Hepatocyte (in vitro differentiated cells): ENCODE data around the gene SLC19A1. TPM values are rescaled to one million over a fixed set of nuclear protein-coding genes. Genes with fewer than 3 reads are reported as not detected.

Experiments used
- DNase-seq: peaks from one replicate; pipeline ENCODE4 v3.0.0-alpha.2; 2016; ENCODE audit warnings: low spot score
- H2AFZ ChIP-seq: fragments of 200-600 bp; sonication (generic); 2 replicates; pipeline ENCODE4 v1.6.0; 2016; ENCODE audit warnings: antibody characterized with exemption, mild to moderate bottlenecking
- H3K27ac ChIP-seq: fragments of 200-600 bp; sonication (generic); 2 replicates; pipeline ENCODE4 v1.5.1; 2016; ENCODE audit warnings: mild to moderate bottlenecking
- H3K27me3 ChIP-seq: fragments of 200-600 bp; sonication (generic); 2 replicates; pipeline ENCODE4 v1.6.1; 2016
- H3K36me3 ChIP-seq: fragments of 200-600 bp; sonication (generic); replicated peaks from 2 replicates; pipeline ENCODE4 v1.5.1; 2016; ENCODE audit warnings: low read depth; ENCODE audit not compliant: insufficient read depth
- H3K4me1 ChIP-seq: fragments of 200-600 bp; sonication (generic); 2 replicates; pipeline ENCODE4 v1.5.1; 2016; ENCODE audit warnings: mild to moderate bottlenecking, moderate library complexity; ENCODE audit not compliant: insufficient read depth
- H3K4me2 ChIP-seq: fragments of 200-600 bp; sonication (generic); 2 replicates; pipeline ENCODE4 v1.6.0; 2016
- H3K4me3 ChIP-seq: fragments of 200-600 bp; sonication (generic); 2 replicates; pipeline ENCODE4 v1.5.1; 2016; ENCODE audit warnings: mild to moderate bottlenecking
- H3K79me2 ChIP-seq: fragments of 200-600 bp; sonication (generic); 2 replicates; pipeline ENCODE4 v1.6.0; 2017; ENCODE audit warnings: mild to moderate bottlenecking
- H3K9me2 ChIP-seq: fragments of 200-600 bp; sonication (generic); replicated peaks from 2 replicates; pipeline ENCODE4 v1.6.0; 2017; ENCODE audit warnings: mild to moderate bottlenecking; ENCODE audit not compliant: insufficient read depth
- H3K9me3 ChIP-seq: fragments of 200-600 bp; sonication (generic); 2 replicates; pipeline ENCODE4 v1.5.1; 2016; ENCODE audit warnings: low read depth, mild to moderate bottlenecking
- H4K20me1 ChIP-seq: fragments of 200-600 bp; sonication (generic); 2 replicates; pipeline ENCODE4 v1.6.0; 2016; ENCODE audit warnings: mild to moderate bottlenecking; ENCODE audit not compliant: insufficient read depth, poor library complexity, severe bottlenecking
- CTCF ChIP-seq: fragments of 200-600 bp; sonication (generic); IDR thresholded peaks from 2 replicates; pipeline ENCODE4 v1.5.1; 2016; ENCODE audit warnings: antibody characterized with exemption, mild to moderate bottlenecking; ENCODE audit not compliant: poor library complexity
- EZH2 ChIP-seq: fragments of 200-600 bp; sonication (generic); IDR thresholded peaks from 2 replicates; pipeline ENCODE4 v1.6.1; 2016; ENCODE audit warnings: antibody characterized with exemption, mild to moderate bottlenecking, borderline replicate concordance
- EZH2phosphoT487 ChIP-seq: fragments of 200-600 bp; sonication (generic); IDR thresholded peaks from one replicate; pipeline ENCODE4 v1.6.1; 2018; ENCODE audit warnings: antibody characterized with exemption, mild to moderate bottlenecking, low read depth, moderate library complexity; ENCODE audit not compliant: unreplicated experiment, severe bottlenecking
- WGBS: methylation state at CpG from one replicate; pipeline ENCODE4 v1.1.6; 2016; ENCODE audit warnings: low lambda C conversion rate; ENCODE audit errors: missing lambda C conversion rate; 5-methylcytosine and 5-hydroxymethylcytosine counted together
- polyA plus RNA-seq: library from polyadenylated mRNA; unstranded; fragments of >200 nt; fragmentation: Nextera tagmentation; extraction: Ambion mirVana; gene quantifications from 2 replicates; pipeline ENCODE4 v1.2.1, GENCODE V29; 2016
- total RNA-seq: library from RNA; depleted of rRNA; stranded (reverse); fragments of >200 nt; gene quantifications from 2 replicates; pipeline ENCODE4 v1.2.3, GENCODE V29; 2014

SLC19A1 gene
- total and polyA plus RNA-seq, 2 experiments from 2014 or later, result 7.7 to 24.8 TPM

GRCh38 chr21:45486443-45487160 lies 55.6 kb downstream of the SLC19A1 start:
- TF ChIP-seq CTCF, result no peak
- no peak for TF ChIP-seq EZH2
- no peak for TF ChIP-seq EZH2phosphoT487

GRCh38 chr21:45485686-45486442 lies 56.4 kb downstream of the SLC19A1 start:
- Histone ChIP-seq H3K4me3 (no peak overlapping the region), H3K9me3 (no peaks in the 10 kb centered on the region), H4K20me1 (no peaks in the 10 kb centered on the region), H3K27ac (no peak overlapping the region), H3K36me3 (no peaks in the 10 kb centered on the region), H3K4me1 (no peaks in the 10 kb centered on the region), H3K4me2 (no peak overlapping the region), H3K27me3 (no peaks in the 10 kb centered on the region), H2AFZ (no peak overlapping the region), H3K9me2 (no peaks in the 10 kb centered on the region), H3K79me2 (no peaks in the 10 kb centered on the region)
- no peak for TF ChIP-seq CTCF
- TF ChIP-seq EZH2phosphoT487, result no peak
- no peak for TF ChIP-seq EZH2
- no peak for DNase-seq
- WGBS, result 95% methylated on average over 16 of the region's 25 CpGs

More at GRCh38 chr21:45486443-45487160, 55.6 kb downstream of the SLC19A1 start:
- Histone ChIP-seq H3K9me3 (no peaks in the 10 kb centered on the region), H3K4me1 (no peaks in the 10 kb centered on the region), H2AFZ (no peak overlapping the region), H3K27ac (no peak overlapping the region), H3K79me2 (no peaks in the 10 kb centered on the region), H3K27me3 (no peaks in the 10 kb centered on the region), H3K4me2 (no peak overlapping the region), H3K9me2 (no peaks in the 10 kb centered on the region), H3K36me3 (no peaks in the 10 kb centered on the region), H3K4me3 (no peak overlapping the region), H4K20me1 (no peaks in the 10 kb centered on the region)
- no peak for DNase-seq
- WGBS, result 94% methylated on average over 17 of the region's 29 CpGs

- H4K20me1 ChIP-seq, result no peaks in the 10 kb centered on the region
- H3K4me2 ChIP-seq, result no peak overlapping the region
These were observed 57.9 kb downstream of the SLC19A1 start for GRCh38 chr21:45484318-45484717.

More at GRCh38 chr21:45484318-45484717, 57.9 kb downstream of the SLC19A1 start:
- no peaks in the 10 kb centered on the region for H3K4me1 ChIP-seq
- H3K9me3 ChIP-seq, result no peaks in the 10 kb centered on the region
- no peaks in the 10 kb centered on the region for H3K36me3 ChIP-seq
- DNase-seq, result no peak
- TF ChIP-seq EZH2phosphoT487 (no peak), CTCF (no peak), EZH2 (no peak)
- no peaks in the 10 kb centered on the region for H3K79me2 ChIP-seq
- no peak overlapping the region for H3K4me3 ChIP-seq
- no peak overlapping the region for H3K27ac ChIP-seq
- H3K27me3 ChIP-seq, result no peaks in the 10 kb centered on the region
- WGBS, result 96% methylated on average over 6 of the region's 6 CpGs
- no peaks in the 10 kb centered on the region for H3K9me2 ChIP-seq
- no peak overlapping the region for H2AFZ ChIP-seq
